HG02885 (cell line): ENCODE results near the gene HPCAL1.
"Not testable (repeated sequence)": the region's sequence is repeated elsewhere in the genome, so short reads cannot be mapped to it uniquely, and the experiment has no call there.

Experiments used
- ATAC-seq: cut with Tn5 transposase; IDR thresholded peaks from one replicate; pipeline ENCODE4 v1.9.1; 2021; ENCODE audit warnings: mild to moderate bottlenecking; ENCODE audit not compliant: unreplicated experiment, poor library complexity

The HPCAL1 gene

DNA sequence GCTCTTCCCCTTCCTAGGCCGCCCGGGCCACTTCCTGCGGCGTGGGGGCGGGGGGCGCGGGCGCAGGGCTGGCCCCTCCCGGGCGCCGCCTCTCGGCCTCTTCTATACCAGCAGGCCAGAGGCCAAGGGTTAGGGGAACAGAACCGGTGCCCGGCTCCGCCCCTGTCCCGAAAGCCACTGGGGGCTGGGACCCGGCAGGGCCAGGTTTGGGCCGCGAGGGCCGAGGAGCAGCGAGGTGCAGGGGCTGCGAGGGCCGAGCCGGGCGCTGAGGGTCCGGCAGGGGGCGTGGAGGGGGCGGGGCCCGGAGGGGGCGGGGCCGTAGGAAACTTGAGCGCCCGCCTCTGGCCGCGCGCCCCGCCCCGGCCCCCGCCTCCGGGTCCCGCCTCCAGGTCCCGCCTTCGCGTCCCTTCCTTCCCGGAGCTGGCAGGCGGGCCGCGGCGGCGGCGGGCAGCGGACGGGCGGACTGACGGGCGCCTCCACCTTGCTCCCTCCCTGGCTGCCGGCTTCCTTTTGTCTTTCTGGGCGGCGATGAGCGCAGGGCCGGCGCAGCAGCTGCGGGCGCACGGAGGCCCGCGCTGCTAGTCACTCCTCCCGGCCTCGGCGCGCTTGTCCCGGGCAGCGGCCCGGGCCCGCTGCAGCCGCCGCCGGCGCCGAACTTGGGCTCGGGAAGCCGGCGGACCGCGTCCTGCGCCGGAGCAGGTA is at the start of gene HPCAL1:
TSS of gene HPCAL1 (plus strand) at position 426 of the 702 bp plus-strand sequence. CDS start 116,854 bp downstream, outside the sequence.
- ATAC-seq = peak; percentile 82

DNA sequence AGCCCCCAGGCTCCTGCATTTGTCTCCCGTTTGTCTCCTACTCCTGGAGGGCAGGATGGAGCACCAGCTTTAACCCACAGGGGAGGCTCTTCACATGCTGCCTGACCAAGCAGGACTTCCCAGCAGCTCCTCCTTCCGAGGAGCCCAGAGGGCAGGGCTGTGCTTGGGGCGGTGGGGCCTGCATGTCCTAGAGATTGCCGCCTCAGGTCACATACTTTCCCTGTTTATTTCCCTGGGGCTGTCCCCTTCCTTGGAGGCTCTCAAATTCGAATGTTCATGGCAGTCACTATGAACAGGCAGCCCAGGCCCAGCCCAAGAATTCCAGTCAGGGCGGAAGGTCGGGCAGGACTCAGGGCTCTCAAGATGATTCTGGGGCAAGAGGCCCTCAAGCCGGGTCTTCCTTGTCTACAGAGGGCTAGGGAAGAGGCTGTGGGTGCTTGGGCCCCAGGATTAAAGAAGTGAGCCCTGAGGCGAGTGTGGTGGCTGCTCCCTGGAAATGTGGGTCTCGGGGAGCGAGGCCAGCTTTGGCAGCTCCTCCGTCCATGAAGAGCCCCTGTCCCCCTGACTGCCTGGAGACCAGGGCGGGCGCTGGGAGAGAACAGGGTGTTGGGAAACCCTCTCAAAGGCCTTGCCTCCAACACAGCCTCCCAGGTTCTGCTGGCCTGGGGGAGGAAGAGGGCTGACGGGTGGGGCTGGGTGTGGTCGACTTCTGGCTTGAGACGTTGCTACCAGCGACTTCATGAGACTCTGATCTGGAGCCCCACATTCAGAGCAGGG is 48.9 kb upstream of the HPCAL1 start:
- no peak for ATAC-seq

DNA sequence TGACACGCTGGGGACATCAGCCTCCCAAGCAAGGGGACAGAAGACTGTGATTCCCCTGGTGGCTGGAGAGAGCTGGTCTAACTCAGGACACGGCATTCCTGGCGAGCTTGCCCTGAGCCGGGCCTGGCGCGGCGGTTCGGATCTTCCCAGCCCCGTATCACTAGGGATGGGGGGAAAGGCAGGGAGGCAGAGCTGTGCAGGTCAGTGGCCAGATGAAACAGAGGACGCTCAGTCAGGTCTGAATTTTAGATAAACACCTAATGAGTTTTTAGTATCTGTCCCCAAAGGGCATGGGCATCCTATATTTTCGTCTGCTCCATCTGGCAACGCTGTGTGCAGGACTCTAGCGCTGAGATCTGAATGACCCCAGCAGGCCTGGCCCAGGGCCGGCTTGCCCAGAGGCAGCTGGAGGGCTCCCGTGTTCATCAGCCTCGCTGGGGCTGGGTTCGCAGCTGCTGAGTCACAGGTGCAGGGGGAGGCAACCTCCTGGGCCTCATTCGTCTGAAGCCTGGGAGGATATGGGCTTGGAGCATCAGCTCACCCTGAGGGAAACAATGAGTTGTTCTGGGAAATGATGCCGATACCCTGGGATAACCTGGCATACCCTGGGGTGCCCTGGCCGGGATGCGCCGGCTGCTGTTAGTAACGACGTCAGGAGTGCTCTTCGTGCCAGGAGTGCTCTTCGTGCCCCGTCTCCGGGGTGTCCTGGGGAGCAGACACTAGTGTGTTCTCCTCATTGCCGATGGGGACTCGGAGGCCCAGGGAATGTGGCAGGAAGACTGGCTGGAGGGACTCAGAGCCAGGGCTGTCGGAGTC is 48.1 kb upstream of the HPCAL1 start:
- no peak for ATAC-seq

DNA sequence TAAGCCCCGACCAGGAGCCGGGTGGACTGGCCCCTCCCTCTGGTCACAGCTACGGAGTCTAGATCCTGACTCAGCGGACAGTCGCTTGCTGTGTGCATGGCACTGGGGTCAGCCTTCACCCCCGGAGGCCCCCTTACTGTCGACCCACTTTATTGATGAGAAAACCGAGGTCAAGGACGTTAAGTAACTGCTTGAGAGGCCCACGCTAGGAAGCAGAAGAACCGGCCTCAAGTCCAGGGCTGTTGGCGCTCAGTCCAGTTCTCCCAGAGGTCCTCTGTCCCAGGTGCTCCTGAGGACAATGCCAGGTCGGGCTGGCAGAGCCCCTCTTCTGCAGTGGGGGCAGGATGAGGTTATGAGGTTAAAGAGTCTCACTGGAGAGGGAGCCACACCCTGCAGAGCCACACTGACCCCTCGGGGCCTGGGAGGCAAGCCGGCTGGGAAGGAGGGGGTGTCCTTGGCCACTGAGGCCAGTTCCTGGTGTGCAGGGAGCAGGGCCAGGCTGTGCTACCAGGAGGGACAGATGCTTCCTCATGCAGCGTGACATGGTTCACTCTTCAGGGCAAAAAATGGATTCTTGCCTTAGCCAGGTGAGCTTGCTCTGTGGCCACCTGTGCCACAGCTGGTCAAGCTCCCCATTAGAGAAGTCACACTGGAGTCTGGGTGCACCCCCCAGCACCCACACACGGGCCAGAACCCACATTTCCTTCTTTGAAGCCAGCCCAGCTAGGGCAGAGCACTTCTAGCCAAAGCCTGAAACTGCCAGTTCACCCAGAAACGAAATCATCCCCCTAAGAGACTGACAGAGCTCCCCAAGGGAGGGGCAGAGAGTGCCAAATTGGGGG is 47.3 kb upstream of the HPCAL1 start:
- no peak for ATAC-seq

DNA sequence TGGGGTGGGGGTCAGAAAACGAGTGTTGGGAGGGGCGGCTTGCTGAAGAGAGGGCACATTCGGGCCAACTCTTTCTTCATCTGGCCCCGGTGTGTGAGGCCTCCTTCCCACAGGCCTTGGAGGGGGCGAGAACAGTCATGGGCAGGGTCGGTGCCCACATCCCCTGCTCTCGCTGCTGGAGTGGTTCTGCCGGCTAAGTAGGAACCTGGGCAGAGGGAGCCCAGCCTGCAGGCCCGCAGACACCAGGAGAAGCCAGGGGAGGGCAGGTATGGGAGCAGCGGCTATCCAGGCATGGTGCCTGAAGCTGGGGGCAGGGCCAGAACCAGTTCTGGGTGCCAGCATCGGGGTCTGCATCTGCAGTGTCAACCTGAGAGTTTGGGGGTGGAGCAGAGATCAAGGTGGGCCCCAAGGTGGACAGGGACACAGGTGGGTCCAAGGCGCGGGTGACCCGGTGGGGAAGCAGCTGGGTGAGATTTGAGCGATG is 46.6 kb upstream of the HPCAL1 start:
- ATAC-seq = no peak

DNA sequence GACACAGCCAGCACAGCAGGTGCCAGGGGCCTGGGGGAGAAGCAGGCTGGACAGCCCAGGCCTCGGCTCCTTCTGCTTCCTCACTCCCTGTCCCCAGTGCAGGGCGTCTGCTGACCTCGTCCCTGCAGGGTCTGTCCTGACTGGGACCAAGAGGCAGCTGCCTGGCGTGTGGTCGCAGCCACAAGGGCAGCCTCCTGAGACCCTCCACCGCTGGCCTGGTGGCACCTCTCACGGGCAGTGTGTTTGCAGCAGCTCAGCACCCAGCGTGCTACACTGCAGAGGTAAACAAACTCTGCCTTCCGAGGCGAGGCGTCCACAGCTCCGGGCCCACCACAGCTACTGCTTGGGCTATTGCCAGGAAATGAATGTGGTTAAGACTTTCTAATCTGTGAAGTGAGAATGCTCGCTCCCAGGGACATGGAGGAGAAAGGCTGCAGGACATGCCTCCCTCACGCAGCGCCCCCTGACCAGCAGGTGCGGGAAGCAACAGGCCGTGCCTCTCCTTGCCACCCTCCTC is 46.1 kb upstream of the HPCAL1 start:
- ATAC-seq = no peak

- ATAC-seq = no peak
These were observed 45.7 kb upstream of the HPCAL1 start for GRCh38 chr2:10257036-10257435.

DNA sequence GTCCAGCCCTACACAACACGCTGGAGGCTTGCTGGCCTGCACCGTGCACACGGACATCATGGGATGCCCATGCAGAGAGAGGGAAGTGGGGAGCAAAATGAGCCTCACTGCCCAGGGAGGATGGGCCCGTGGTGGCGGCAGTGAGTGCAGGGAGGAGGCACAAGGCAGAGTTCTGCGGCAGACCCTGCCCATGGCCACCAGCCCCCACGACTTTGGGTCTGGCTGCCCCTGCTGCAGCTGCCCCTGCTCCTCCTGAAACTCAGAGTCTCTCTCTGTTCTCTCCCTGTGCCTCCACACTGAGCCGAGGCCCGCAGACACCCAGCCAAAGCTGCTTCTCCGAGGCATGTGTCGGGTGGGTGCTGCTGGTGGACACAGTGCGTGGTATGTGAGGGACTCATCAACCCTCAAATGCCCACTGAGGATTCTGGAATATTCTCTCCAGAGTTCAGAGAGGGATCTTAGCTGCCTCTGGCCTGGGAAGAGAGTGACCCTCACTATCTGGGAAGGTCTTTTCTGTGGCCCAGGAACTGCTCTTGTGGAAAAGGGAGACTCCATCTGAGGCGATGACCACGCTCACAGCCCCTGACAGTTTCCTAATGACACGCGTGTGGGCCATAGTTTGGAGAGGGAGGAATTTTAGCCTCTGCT is 45.1 kb upstream of the HPCAL1 start:
- ATAC-seq = no peak

DNA sequence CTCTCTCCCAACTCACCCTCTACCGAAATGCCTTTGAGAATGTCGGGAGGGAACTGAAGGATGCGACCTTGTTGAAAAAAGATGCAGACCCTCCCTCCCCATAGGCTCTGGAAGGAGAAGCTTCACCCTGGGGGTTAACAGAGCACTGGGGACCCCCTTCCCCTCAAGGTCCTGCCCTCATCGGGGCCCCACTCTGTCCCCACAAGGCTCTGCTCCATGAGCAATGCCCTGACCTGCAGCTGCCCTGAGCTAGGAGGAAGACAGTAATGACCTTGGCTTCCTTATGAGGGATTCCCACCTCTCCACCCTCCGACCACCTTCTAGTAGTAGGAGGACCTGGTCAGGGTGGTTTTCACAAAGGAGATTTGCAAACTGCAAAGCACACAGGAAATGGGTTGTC is 44.4 kb upstream of the HPCAL1 start:
- ATAC-seq = no peak

GRCh38 chr2:10258726-10259125 is 44.0 kb upstream of the HPCAL1 start:
- no peak for ATAC-seq

GRCh38 chr2:10260130-10260529 is 42.6 kb upstream of the HPCAL1 start:
- ATAC-seq = no peak

DNA sequence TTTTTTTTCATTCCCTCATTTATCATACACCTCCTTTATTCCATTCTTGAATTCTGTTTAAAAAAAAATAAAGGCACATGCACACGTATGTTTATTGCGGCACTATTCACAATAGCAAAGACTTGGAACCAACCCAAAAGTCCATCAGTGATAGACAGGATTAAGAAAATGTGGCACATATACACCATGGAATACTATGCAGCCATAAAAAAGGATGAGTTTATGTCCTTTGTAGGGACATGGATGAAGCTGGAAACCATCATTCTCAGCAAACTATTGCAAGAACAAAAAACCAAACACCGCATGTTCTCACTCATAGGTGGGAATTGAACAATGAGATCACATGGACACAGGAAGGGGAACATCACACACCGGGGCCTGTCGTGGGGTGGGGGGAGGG is 39.2 kb upstream of the HPCAL1 start:
- ATAC-seq = not testable (repeated sequence)

GRCh38 chr2:10264506-10265328 is 38.0 kb upstream of the HPCAL1 start:
- ATAC-seq = no peak

DNA sequence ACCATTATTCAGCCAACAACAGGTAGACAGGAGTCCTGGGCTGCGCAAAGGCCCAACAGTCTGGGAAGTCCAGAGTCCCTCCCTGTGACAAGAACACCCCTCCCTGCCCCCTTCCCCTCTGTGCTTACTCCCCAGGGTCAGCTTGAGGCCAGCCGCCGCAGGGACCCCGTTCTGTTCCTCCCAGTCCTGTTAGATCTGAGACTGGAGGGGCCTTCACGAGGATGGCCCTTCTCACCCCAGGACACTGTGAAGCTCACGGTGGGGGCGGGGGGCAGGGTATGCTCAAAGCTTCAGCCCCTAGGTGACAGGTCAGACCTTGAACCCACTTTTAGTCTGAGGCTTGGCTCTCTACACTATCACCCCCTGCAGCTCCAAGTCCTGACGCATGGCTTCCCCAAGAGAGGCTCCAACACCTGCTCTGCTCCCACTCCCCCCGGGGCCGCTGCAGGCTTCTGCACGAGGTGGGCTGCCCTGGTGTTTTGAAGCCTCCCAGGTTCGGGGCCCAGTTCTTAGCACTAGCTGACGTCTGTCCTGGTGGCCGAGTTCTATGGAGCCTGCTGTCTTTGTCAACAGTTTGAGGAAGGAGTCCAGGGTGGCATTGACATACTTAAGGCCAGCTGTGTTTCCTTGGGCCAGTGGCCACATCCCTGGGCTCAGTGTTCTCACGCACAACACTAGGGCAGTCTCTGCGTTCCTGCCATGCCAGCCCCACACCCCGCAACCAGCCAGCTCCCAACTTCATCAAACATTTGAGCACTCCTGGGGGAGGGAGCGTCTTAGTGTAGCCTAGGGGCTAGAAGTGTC is 37.2 kb upstream of the HPCAL1 start:
- no peak for ATAC-seq

DNA sequence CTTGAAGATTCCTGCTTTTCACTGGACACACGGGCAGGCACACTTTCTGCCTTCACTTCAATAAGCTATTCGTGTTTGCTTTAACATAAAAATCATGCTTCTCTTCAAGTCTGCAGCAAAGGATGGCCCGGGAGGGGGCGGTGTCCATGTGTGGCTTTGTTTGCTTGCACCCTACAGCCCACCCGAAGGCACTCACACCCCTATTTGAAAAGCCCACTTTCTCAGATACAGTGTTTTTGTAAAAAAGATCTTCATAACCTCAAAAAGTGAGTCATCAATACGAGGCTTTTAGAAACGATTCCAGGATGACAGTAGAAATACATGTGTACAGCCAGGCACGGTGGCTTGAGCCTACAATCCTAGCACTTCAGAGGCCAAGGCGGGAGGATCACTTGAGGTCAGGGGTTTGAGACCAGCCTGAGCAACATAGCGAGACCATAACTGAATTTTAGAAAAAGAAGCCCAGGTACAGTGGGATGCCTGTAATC is 36.5 kb upstream of the HPCAL1 start:
- ATAC-seq = no peak

DNA sequence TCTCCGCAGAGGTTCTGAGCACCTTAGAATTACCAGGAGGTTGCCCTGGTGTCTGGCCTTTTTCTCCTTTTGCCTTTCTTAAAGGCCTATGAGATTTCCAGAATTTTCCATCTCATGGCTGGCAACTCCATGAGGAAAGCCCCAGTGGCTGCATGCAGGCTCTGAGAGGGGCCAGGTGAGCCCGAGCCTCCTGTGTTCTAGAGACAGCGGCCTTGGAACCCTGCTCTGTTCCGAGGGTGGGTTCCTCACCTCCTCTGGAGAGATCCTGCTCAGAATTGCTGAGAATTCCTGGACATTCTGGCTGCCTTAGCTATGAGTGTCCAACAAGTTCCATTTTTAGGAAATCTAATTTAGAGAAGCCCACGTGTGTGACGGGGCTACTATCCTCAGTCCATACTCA is 35.7 kb upstream of the HPCAL1 start:
- ATAC-seq = no peak
